ENCODE data around the gene ESR2. TPM values are rescaled to one million over a fixed set of nuclear protein-coding genes. Genes with fewer than 3 reads are reported as not detected.

ESR2 gene
- total and polyA plus RNA-seq, 4 donors, result 0.11 to 3.4 (median 0.37) TPM

DNA sequence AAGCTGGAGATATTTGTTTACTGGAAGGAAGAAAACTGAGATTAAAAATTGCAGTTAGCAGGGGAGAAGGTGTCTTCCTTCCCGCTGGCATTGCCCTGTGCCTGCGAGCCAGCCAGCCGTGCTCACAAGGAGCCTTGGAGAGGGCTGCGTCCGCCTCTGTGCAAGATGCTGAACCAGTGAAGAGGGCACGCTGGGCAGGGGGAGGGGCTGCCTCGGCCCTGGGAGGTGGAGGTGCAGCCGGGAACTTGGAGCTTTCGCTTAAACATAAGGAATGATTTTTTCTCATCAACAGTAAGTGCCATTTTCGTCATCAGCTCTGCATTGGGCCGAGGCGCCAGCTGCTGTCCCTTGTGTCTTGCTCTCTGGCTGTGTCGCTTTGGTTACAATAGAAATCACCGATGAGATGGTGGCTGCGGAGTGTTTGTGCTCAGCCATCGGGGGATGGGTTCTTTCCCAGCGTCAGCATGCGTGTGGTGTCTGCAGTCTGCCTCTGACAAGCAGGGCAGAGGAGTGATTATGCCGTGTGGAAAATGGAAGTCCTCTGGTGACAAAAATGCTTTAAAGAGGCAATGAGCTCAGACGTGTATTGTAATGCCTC, 97.3 kb downstream of the ESR2 start:
- H3K4me1 ChIP-seq (ENCODE audit: control insufficient read depth in 5 of 5, insufficient read depth in 5 of 5, low read length in 5 of 5), result peaks cover 10 to 43% (median 16%) of the 10 kb centered on the region in 5 donors
- no peak overlapping the region for H3K4me3 ChIP-seq
- ATAC-seq (ENCODE audit: insufficient read depth, low FRiP score) (peak; percentile 37), DNase-seq (peak; percentile 80 to 85 (median 83))
- H3K27ac ChIP-seq (ENCODE audit: low read depth in 1 of 2, low read length in 1 of 2), result peak overlapping the region; percentile 64 to 82
- H3K9me3 ChIP-seq (ENCODE audit: control insufficient read depth in 4 of 4, insufficient read depth in 3 of 4, low read length in 3 of 4), result peaks cover 0 to 2% (median 0%) of the 10 kb centered on the region in 4 donors
- no peaks in the 10 kb centered on the region for H3K27me3 ChIP-seq (ENCODE audit: control insufficient read depth in 3 of 3, insufficient read depth in 3 of 3, low read length in 2 of 3)
- H3K9ac ChIP-seq (ENCODE audit: insufficient read depth in 1 of 2, low read length in 2 of 2), result peak overlapping the region; percentile 46 to 76
- TF ChIP-seq, protein P1, sequence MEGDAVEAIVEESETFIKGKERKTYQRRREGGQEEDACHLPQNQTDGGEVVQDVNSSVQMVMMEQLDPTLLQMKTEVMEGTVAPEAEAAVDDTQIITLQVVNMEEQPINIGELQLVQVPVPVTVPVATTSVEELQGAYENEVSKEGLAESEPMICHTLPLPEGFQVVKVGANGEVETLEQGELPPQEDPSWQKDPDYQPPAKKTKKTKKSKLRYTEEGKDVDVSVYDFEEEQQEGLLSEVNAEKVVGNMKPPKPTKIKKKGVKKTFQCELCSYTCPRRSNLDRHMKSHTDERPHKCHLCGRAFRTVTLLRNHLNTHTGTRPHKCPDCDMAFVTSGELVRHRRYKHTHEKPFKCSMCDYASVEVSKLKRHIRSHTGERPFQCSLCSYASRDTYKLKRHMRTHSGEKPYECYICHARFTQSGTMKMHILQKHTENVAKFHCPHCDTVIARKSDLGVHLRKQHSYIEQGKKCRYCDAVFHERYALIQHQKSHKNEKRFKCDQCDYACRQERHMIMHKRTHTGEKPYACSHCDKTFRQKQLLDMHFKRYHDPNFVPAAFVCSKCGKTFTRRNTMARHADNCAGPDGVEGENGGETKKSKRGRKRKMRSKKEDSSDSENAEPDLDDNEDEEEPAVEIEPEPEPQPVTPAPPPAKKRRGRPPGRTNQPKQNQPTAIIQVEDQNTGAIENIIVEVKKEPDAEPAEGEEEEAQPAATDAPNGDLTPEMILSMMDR (IDR thresholded peaks at IDR 0.05; ENCODE audit: control extremely low read depth, extremely low read depth), result no peak
- 19% methylated on average over 20 of the region's 20 CpGs for WGBS, 2 donors
- H3K36me3 ChIP-seq (ENCODE audit: control insufficient read depth in 4 of 4, insufficient read depth in 4 of 4, low read length in 4 of 4), result peaks cover 0 to 6% (median 1%) of the 10 kb centered on the region in 4 donors

DNA sequence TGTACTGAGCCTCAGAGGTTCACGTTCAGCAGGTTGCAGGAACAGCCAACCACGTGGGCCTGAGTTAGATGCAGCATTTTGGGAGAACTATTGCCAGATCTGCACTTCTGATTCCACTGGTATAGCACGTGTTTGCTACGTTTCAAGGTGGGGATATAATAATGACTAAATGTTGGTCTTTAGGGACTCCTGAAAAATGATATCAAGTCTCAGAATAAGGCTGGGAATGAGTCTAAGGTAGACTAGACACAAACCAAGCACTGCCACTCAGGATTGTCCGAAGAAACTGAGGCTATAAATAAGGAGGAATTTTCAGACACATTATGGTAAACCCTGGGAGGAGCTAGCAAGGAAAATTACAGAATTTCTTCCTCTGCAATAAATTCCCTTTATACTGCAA, 98.1 kb downstream of the ESR2 start:
- TF ChIP-seq, protein P1 (IDR thresholded peaks at IDR 0.05; ENCODE audit: control extremely low read depth, extremely low read depth), result no peak
- no peaks in the 10 kb centered on the region for H3K27me3 ChIP-seq (ENCODE audit: control insufficient read depth in 3 of 3, insufficient read depth in 3 of 3, low read length in 2 of 3)
- H3K9ac ChIP-seq (ENCODE audit: insufficient read depth in 1 of 2, low read length in 2 of 2), result peak overlapping the region in 1 of 2 donors; percentile 8
- no peak for ATAC-seq (ENCODE audit: insufficient read depth, low FRiP score)
- H3K4me3 ChIP-seq, result no peak overlapping the region
- 85 to 88% methylated on average over 5 of the region's 5 CpGs for WGBS, 2 donors
- DNase-seq, result no peak
- H3K4me1 ChIP-seq (ENCODE audit: control insufficient read depth in 5 of 5, insufficient read depth in 5 of 5, low read length in 5 of 5), result peaks cover 4 to 38% (median 15%) of the 10 kb centered on the region in 5 donors
- H3K27ac ChIP-seq (ENCODE audit: low read depth in 1 of 2, low read length in 1 of 2), result peak overlapping the region in 1 of 2 donors; percentile 33
- H3K36me3 ChIP-seq (ENCODE audit: control insufficient read depth in 4 of 4, insufficient read depth in 4 of 4, low read length in 4 of 4), result peaks cover 0 to 10% (median 1%) of the 10 kb centered on the region in 4 donors
- H3K9me3 ChIP-seq (ENCODE audit: control insufficient read depth in 4 of 4, insufficient read depth in 3 of 4, low read length in 3 of 4), result peaks cover 0 to 2% (median 0%) of the 10 kb centered on the region in 4 donors

DNA sequence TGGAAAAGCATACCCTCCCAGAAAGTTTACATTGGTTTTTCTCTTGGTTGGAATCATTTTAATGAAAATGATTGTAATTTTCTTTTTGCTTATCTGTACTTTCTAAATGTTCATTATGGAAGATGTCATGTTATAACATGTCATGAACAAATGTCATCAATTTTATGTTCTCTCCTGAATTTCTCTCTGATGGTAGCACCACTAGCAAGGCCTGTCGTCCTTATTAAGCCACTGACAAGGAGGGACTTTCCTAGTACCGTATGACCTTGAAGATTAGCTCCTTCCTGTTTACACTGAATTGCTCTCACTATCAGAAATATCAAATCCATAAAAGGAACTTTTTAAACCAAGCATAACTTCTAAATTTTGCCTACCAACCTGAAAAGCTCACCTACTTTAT, 99.0 kb downstream of the ESR2 start:
- Histone ChIP-seq H3K27ac (ENCODE audit: low read depth in 1 of 2, low read length in 1 of 2) (no peak overlapping the region), H3K4me3 (no peak overlapping the region), H3K9me3 (ENCODE audit: control insufficient read depth in 4 of 4, insufficient read depth in 3 of 4, low read length in 3 of 4) (peaks cover 0 to 2% (median 0%) of the 10 kb centered on the region in 4 donors), H3K36me3 (ENCODE audit: control insufficient read depth in 4 of 4, insufficient read depth in 4 of 4, low read length in 4 of 4) (peaks cover 0 to 10% (median 4%) of the 10 kb centered on the region in 4 donors), H3K4me1 (ENCODE audit: control insufficient read depth in 5 of 5, insufficient read depth in 5 of 5, low read length in 5 of 5) (peaks cover 0 to 30% (median 11%) of the 10 kb centered on the region in 5 donors), H3K27me3 (ENCODE audit: control insufficient read depth in 3 of 3, insufficient read depth in 3 of 3, low read length in 2 of 3) (no peaks in the 10 kb centered on the region), H3K9ac (ENCODE audit: insufficient read depth in 1 of 2, low read length in 2 of 2) (no peak overlapping the region)
- WGBS, 2 donors, result 36 to 48% methylated on average over 2 of the region's 2 CpGs
- no peak for ATAC-seq (ENCODE audit: insufficient read depth, low FRiP score)
- TF ChIP-seq, protein P1 (IDR thresholded peaks at IDR 0.05; ENCODE audit: control extremely low read depth, extremely low read depth), result no peak
- DNase-seq, result no peak

All from lung (tissue), 12 donors.